ENCODE measurements around the gene ETFA. TPM values are rescaled to one million over a fixed set of nuclear protein-coding genes. Genes with fewer than 3 reads are reported as not detected.
A peak's percentile ranks its signal among the peaks of the same experiment; 100 is the strongest.

The ETFA gene
- total RNA-seq, 1 donor from 2014 or later, result 97.5 TPM

DNA sequence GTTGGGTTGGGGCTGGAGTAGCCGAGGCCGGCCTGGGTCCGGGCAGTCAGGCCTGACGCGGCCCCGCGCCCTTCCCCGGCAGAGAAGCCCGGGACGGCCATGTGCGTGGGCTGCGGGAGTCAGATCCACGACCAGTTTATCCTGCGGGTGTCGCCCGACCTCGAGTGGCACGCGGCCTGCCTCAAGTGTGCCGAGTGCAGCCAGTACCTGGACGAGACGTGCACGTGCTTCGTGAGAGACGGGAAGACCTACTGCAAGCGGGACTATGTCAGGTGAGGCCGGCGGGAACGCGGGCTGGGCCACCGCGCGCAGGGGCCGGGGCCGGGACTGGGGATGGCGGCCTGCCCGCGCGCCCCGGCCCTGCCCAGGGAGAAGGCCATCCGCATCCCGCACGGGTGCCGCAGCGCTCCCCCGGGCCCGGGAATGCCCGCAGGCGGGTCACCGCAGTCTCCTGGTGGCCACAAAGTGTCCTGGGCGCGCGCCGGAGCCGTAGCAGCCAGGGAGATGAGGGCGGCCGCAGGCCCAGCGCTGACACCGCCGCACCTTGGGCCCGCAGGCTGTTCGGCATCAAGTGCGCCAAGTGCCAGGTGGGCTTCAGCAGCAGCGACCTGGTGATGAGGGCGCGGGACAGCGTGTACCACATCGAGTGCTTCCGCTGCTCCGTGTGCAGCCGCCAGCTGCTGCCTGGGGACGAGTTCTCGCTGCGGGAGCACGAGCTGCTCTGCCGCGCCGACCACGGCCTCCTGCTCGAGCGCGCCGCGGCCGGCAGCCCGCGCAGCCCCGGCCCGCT, 26.6 kb upstream of the ETFA start:
- Histone ChIP-seq H3K27me3 (peaks cover 9% of the 10 kb centered on the region), H3K27ac (peak overlapping the region; percentile 59), H3K36me3 (no peaks in the 10 kb centered on the region), H3K4me3 (peak overlapping the region; percentile 32 to 42), H3K9me3 (no peaks in the 10 kb centered on the region), H3K4me1 (peaks cover 57% of the 10 kb centered on the region)
- DNase-seq (ENCODE audit: extremely low spot score in 2 of 2), result peak; percentile 83 to 91
- intact Hi-C loops (cut with DNase I), result loop anchor here (10.0 kb wide), 1 partner anchor 143 kb away; no protein-coding TSS in a partner anchor
- TF ChIP-seq POLR2A (IDR thresholded peaks at IDR 0.05) (no peak), POLR2AphosphoS5 (IDR thresholded peaks at IDR 0.05; ENCODE audit: insufficient read depth in 1 of 2, low read depth in 1 of 2) (peak in 1 of 2 donors; percentile 17)

DNA sequence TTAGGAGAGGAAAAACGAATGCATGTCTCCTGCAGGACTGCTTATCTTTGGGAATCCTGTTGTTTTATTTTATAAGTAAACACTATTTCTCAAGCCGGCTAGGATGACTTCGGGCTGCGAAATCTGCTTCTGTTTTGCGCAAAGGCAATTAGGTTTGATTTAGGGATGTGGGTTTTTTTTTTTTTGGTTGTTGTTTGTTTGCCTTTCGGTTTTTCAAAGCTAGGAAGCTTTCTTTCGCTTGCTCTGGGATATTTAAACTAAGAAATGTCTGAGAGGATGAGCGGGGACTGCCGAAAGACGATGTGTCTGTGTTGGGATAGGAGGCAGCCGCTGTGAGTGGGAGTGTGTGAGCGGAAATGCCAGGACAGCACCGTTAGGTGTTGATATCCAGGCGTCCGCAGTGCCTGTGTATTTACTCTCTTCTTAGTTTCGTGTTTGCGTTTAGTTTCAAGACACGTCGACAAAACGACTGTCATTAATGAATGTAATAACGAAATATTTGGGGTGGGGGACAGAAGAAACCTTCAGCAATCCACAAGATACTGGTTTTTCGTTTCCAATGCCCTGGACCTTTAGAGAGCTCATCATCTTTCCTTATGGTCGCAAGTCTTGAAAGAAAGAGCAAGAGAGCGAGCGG, 25.9 kb upstream of the ETFA start:
- Histone ChIP-seq H3K9me3 (no peaks in the 10 kb centered on the region), H3K4me3 (peak overlapping the region; percentile 32 to 42), H3K4me1 (peaks cover 55% of the 10 kb centered on the region), H3K27ac (peak overlapping the region; percentile 59), H3K27me3 (peaks cover 9% of the 10 kb centered on the region), H3K36me3 (no peaks in the 10 kb centered on the region)
- TF ChIP-seq, protein P1, sequence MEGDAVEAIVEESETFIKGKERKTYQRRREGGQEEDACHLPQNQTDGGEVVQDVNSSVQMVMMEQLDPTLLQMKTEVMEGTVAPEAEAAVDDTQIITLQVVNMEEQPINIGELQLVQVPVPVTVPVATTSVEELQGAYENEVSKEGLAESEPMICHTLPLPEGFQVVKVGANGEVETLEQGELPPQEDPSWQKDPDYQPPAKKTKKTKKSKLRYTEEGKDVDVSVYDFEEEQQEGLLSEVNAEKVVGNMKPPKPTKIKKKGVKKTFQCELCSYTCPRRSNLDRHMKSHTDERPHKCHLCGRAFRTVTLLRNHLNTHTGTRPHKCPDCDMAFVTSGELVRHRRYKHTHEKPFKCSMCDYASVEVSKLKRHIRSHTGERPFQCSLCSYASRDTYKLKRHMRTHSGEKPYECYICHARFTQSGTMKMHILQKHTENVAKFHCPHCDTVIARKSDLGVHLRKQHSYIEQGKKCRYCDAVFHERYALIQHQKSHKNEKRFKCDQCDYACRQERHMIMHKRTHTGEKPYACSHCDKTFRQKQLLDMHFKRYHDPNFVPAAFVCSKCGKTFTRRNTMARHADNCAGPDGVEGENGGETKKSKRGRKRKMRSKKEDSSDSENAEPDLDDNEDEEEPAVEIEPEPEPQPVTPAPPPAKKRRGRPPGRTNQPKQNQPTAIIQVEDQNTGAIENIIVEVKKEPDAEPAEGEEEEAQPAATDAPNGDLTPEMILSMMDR (IDR thresholded peaks at IDR 0.05), result no peak
- TF ChIP-seq POLR2A (IDR thresholded peaks at IDR 0.05), result no peak
- TF ChIP-seq POLR2AphosphoS5 (IDR thresholded peaks at IDR 0.05; ENCODE audit: insufficient read depth in 1 of 2, low read depth in 1 of 2), result no peak
- DNase-seq (ENCODE audit: extremely low spot score in 2 of 2), result peak in 1 of 2 donors; percentile 42
- intact Hi-C loops (cut with DNase I), result loop anchor here (10.0 kb wide), 1 partner anchor 142 kb away; no protein-coding TSS in a partner anchor

DNA sequence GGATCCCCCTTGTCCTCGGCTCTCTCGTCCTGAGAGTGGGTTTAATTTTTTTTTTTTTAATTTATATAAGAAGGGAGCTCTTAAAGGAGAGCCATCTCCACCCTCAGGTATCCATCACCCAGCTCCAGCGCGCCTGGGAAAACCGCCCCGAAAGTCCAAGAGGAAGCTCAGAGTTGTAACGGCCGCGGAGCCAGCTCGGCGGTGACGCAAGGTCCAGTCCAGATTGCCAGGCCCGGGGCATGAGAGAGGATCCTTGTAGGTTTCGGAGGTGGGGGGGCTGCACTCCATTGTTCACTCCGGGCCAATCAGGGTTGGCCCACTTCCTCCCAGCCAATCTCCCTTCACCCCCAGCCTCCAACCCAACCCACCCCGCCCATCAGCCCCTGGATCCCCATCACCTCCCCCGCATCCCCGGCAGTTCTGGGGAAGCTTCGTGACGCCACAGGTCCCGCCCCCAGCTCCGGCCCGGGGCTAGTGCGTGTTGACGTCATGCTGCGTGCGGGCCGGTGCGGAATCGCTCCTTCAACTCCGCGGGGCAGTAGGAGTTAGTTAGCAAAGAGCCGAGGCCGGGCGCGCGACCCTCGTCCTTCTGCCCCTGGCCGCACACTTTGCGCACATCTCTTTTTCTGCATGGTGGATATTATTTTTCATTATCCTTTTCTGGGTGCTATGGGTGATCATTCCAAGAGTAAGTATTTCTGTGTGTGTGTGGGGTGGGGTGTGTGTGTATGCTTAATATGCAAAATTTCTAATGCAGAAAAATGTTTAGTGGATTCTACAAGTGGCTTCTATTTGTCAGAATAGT, 25.2 kb upstream of the ETFA start, which contains the start of gene ISL2:
TSS of gene ISL2 (plus strand) at position 520 of the 805 bp plus-strand sequence. CDS start at position 631, 111 bp downstream.
- Histone ChIP-seq H3K4me3 (peak within 1 kb of the TSS; percentile 32 to 42), H3K36me3 (no peaks in the 10 kb centered on the region), H3K27ac (peak within 1 kb of the TSS; percentile 63), H3K9me3 (no peaks in the 10 kb centered on the region), H3K27me3 (peaks cover 9% of the 10 kb centered on the region), H3K4me1 (peaks cover 48% of the 10 kb centered on the region)
- TF ChIP-seq POLR2A (IDR thresholded peaks at IDR 0.05) (peak in 1 of 2 donors; percentile 47), POLR2AphosphoS5 (IDR thresholded peaks at IDR 0.05; ENCODE audit: insufficient read depth in 1 of 2, low read depth in 1 of 2) (peak in 1 of 2 donors; percentile 51)
- TF ChIP-seq, protein P1 (IDR thresholded peaks at IDR 0.05), result no peak
- intact Hi-C loops (cut with DNase I), result loop anchor here (10.0 kb wide), 1 partner anchor 142 kb away; no protein-coding TSS in a partner anchor
- DNase-seq (ENCODE audit: extremely low spot score in 2 of 2), result peak in 1 of 2 donors; percentile 92

DNA sequence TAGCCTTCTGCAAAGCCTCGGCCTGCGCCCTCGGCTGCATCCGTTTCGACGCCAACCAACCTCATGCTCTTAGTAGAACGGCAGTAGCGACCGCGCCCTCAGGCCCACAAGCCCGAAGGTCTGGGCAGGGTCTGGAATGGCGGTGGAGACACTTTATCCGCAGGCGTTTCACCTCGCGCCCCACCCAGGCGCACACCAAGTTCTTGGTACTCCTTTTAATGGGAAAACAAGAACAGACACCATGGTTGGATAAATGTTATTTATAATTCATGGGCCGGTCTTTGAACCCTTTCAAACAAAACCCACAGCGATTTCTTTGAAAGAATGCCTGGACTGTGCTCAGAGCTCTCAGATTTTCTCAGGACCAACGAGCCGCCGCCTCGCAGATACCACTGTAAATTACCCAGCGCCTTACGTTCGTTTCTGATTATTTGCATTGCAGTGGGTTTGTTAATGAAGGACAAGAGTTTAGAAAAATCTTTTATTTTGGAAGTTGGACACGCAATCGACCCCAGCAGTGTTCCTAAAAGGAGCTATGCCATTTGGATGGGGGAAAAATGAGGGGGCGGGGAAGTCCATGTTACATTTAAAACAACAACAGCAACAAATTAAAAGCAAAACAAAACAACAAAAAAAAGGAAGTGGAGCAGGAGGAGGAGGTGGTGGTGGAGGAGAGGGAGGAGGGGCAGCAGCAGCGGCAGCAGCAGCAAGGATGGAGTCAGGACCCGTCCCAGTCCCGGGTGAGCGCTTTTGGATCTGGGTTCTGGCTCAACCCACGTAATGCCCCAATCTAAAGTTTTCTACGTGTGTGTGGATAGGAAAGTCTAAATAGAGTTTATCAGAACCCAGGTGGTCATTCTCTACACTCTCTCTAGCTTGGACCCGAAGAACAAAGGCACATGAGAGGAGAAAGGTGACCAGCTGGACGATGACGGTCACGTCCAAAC, 24.3 kb upstream of the ETFA start:
- peak; percentile 61 to 78 for DNase-seq (ENCODE audit: extremely low spot score in 2 of 2)
- Histone ChIP-seq H3K4me1 (peaks cover 39% of the 10 kb centered on the region), H3K36me3 (no peaks in the 10 kb centered on the region), H3K4me3 (peak overlapping the region in 1 of 2 donors; percentile 42), H3K27me3 (peaks cover 7% of the 10 kb centered on the region), H3K9me3 (no peaks in the 10 kb centered on the region), H3K27ac (peak overlapping the region; percentile 63)
- TF ChIP-seq, protein P1 (IDR thresholded peaks at IDR 0.05), result no peak
- TF ChIP-seq POLR2AphosphoS5 (IDR thresholded peaks at IDR 0.05; ENCODE audit: insufficient read depth in 1 of 2, low read depth in 1 of 2) (no peak), POLR2A (IDR thresholded peaks at IDR 0.05) (no peak)
- intact Hi-C loops (cut with DNase I), result loop anchor here (10.0 kb wide), 1 partner anchor 141 kb away; no protein-coding TSS in a partner anchor

Measured in vagina (tissue), 2 donors.